ENCODE results near the gene TLE5.
"Not testable (repeated sequence)": the region's sequence is repeated elsewhere in the genome, so short reads cannot be mapped to it uniquely, and the experiment has no call there.

TLE5 gene

GRCh38 chr19:3042621-3043267, 19.6 kb downstream of the TLE5 start:
- POLR2A ChIA-PET: no interaction called here
- no peak for DNase-seq (ENCODE audit: low read depth, low spot score)
- no peak overlapping the region for H3K4me3 ChIP-seq (ENCODE audit: low read depth, low read length)
- CTCF ChIA-PET: interaction anchor here (0.9 to 1.5 kb wide), 2 partner anchors 12 to 60 kb away, joined by 3 to 4 read pairs; no protein-coding TSS in a partner anchor
- no peak for TF ChIP-seq CTCF (IDR thresholded peaks at IDR 0.05; ENCODE audit: insufficient read depth, low read length, missing control alignments)

GRCh38 chr19:3041761-3042620, 20.3 kb downstream of the TLE5 start:
- TF ChIP-seq CTCF (IDR thresholded peaks at IDR 0.05; ENCODE audit: insufficient read depth, low read length, missing control alignments): no peak
- CTCF ChIA-PET: interaction anchor here (1.0 to 1.5 kb wide), 2 partner anchors 13 kb away, joined by 4 read pairs; no protein-coding TSS in a partner anchor
- POLR2A ChIA-PET: interaction anchor here (1.0 kb wide), 1 partner anchor 91 kb away, joined by 3 read pairs; no protein-coding TSS in a partner anchor
- DNase-seq (ENCODE audit: low read depth, low spot score): no peak
- no peak overlapping the region for H3K4me3 ChIP-seq (ENCODE audit: low read depth, low read length)

- ChIA-PET CTCF (interaction anchor here (1.0 kb wide), 2 partner anchors 13 to 120 kb away, joined by 3 to 4 read pairs; no protein-coding TSS in a partner anchor), POLR2A (interaction anchor here (1.0 kb wide), 1 partner anchor 91 kb away, joined by 3 read pairs; no protein-coding TSS in a partner anchor)
- no peak overlapping the region for H3K4me3 ChIP-seq (ENCODE audit: low read depth, low read length)
- TF ChIP-seq CTCF (IDR thresholded peaks at IDR 0.05; ENCODE audit: insufficient read depth, low read length, missing control alignments): no peak
- no peak for DNase-seq (ENCODE audit: low read depth, low spot score)
Measured at GRCh38 chr19:3041327-3041726, 21.0 kb downstream of the TLE5 start.

- DNase-seq (ENCODE audit: low read depth, low spot score): no peak
- CTCF ChIA-PET: interaction anchor here (2.0 kb wide), 1 partner anchor 36 kb away, joined by 5 read pairs; no protein-coding TSS in a partner anchor
Measured at GRCh38 chr19:3039641-3040077, 22.6 kb downstream of the TLE5 start.

GRCh38 chr19:3039125-3039524, 23.2 kb downstream of the TLE5 start:
- TF ChIP-seq CTCF (IDR thresholded peaks at IDR 0.05; ENCODE audit: insufficient read depth, low read length, missing control alignments): no peak
- ChIA-PET POLR2A (no interaction called here), CTCF (interaction anchor here (2.0 kb wide), 1 partner anchor 36 kb away, joined by 5 read pairs; no protein-coding TSS in a partner anchor)
- no peak for DNase-seq (ENCODE audit: low read depth, low spot score)
- H3K4me3 ChIP-seq (ENCODE audit: low read depth, low read length): no peak overlapping the region

More at GRCh38 chr19:3039641-3040077, 22.6 kb downstream of the TLE5 start:
- no peak overlapping the region for H3K4me3 ChIP-seq (ENCODE audit: low read depth, low read length)
- no peak for TF ChIP-seq CTCF (IDR thresholded peaks at IDR 0.05; ENCODE audit: insufficient read depth, low read length, missing control alignments)
- POLR2A ChIA-PET: no interaction called here

GRCh38 chr19:3038214-3038613, 24.1 kb downstream of the TLE5 start:
- ChIA-PET CTCF (interaction anchor here (2.0 to 2.6 kb wide), 2 partner anchors 37 to 71 kb away, joined by 5 to 10 read pairs; no protein-coding TSS in a partner anchor), POLR2A (no interaction called here)
- DNase-seq (ENCODE audit: low read depth, low spot score): no peak
- no peak overlapping the region for H3K4me3 ChIP-seq (ENCODE audit: low read depth, low read length)
- no peak for TF ChIP-seq CTCF (IDR thresholded peaks at IDR 0.05; ENCODE audit: insufficient read depth, low read length, missing control alignments)

- CTCF ChIA-PET: interaction anchor here (1.1 to 2.6 kb wide), 7 partner anchors 16 to 86 kb away, joined by 3 to 13 read pairs (median 6); partner anchors contain the start of gene TLE5
- not testable (repeated sequence) for DNase-seq (ENCODE audit: low read depth, low spot score)
Measured at GRCh38 chr19:3036977-3037544, 25.2 kb downstream of the TLE5 start.

More at GRCh38 chr19:3036977-3037544, 25.2 kb downstream of the TLE5 start:
- POLR2A ChIA-PET: interaction anchor here (1.6 to 2.2 kb wide), 2 partner anchors 15 to 87 kb away, joined by 4 to 11 read pairs; no protein-coding TSS in a partner anchor
- not testable (repeated sequence) for H3K4me3 ChIP-seq (ENCODE audit: low read depth, low read length)

Data from AG04449 (cell line).